Thymus (tissue), 14 donors: ENCODE data around the gene TRIM50. TPM values are rescaled to one million over a fixed set of nuclear protein-coding genes. Genes with fewer than 3 reads are reported as not detected.
"Not testable (repeated sequence)": the region's sequence is repeated elsewhere in the genome, so short reads cannot be mapped to it uniquely, and the experiment has no call there.

ENCODE experiments used
- DNase-seq, 9 donors: peaks; one replicate each; pipeline ENCODE4 v3.0.0-alpha.2; 2013; ENCODE audit warnings: low spot score in 9 of 9, low read depth in 6 of 9, missing footprints in 1 of 9
- H3K27ac ChIP-seq, 2 donors: one replicate each; pipeline ENCODE4 v1.5.1; 2013; ENCODE audit warnings: control low read depth in 1 of 2, low read depth in 1 of 2, low read length in 1 of 2, mild to moderate bottlenecking in 1 of 2, moderate library complexity in 1 of 2
- H3K27me3 ChIP-seq, 2 donors: one replicate each; pipeline ENCODE4 v1.5.1; 2013; ENCODE audit warnings: low read length in 1 of 2; ENCODE audit not compliant: control insufficient read depth in 2 of 2, insufficient read depth in 1 of 2
- H3K36me3 ChIP-seq, 2 donors: one replicate each; pipeline ENCODE4 v1.5.1; 2013; ENCODE audit warnings: low read length in 1 of 2, mild to moderate bottlenecking in 1 of 2, moderate library complexity in 1 of 2; ENCODE audit not compliant: control insufficient read depth in 2 of 2, insufficient read depth in 2 of 2
- H3K4me1 ChIP-seq, 2 donors: one replicate each; pipeline ENCODE4 v1.5.1; 2013; ENCODE audit warnings: low read length in 2 of 2; ENCODE audit not compliant: control insufficient read depth in 2 of 2, insufficient read depth in 2 of 2
- H3K4me3 ChIP-seq, 2 donors: one replicate each; pipeline ENCODE4 v1.5.1; 2013; ENCODE audit warnings: low read length in 2 of 2, control low read depth in 1 of 2, mild to moderate bottlenecking in 1 of 2
- H3K9me3 ChIP-seq, 2 donors: one replicate each; pipeline ENCODE4 v1.5.1; 2013; ENCODE audit warnings: low read length in 1 of 2, mild to moderate bottlenecking in 1 of 2; ENCODE audit not compliant: control insufficient read depth in 2 of 2, insufficient read depth in 1 of 2
- WGBS: extraction: QIAGEN DNeasy Blood & Tissue Kit; methylation state at CpG from one replicate; pipeline ENCODE4 v1.1.7; 2013; 5-methylcytosine and 5-hydroxymethylcytosine counted together
- long read RNA-seq, 10 donors: transcript quantifications; one replicate each; lab custom pipeline, GENCODE V29; 2026
- polyA plus RNA-seq: library from polyadenylated mRNA; stranded (reverse); fragments of 200-250 nt; gene quantifications from one replicate; pipeline ENCODE4 v1.2.3, GENCODE V29; 2013
- total RNA-seq: library from RNA; stranded (reverse); fragments of 120-200 nt; gene quantifications from one replicate; pipeline ENCODE4 v1.2.4, GENCODE V29; 2013
- donor health status: healthy.

Gene TRIM50
- total RNA-seq: 0.09 TPM
- 0.21 TPM for polyA plus RNA-seq
- long read RNA-seq, donor 1: 0 reads
- long read RNA-seq, donor 2: 0 reads
- long read RNA-seq, donor 3: 0 reads
- long read RNA-seq, donor 4: 0 reads
- long read RNA-seq, donor 5: 0 reads
- long read RNA-seq, donor 6: 0 reads
- long read RNA-seq, donor 7: 0 reads
- long read RNA-seq, donor 8: 0 reads
- long read RNA-seq, donor 9: 0 reads
- long read RNA-seq, donor 10: 0 reads

DNA sequence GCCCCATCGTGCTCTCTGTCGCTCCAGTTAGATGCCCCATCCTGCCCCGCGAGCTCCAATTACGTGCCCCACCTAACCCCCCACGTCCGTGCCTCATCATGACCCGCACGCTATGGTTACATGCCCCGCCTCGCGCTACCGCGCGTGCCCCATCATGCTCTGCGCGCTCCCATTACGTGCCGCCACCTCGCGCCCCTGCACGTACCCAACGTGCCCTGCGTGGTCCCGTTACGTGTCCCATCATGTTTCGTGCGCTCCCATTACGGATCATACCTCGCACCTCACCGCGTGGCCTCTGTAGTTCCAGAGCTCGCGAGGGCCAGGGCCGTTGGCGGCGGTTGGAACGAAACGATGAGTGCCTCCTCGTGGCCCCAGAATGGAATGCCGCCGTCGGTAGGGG is at the start of gene TRIM50, which contains the start of gene FKBP6:
Gene TRIM50, minus strand, starts transcription at position 161 of the 400 bp plus-strand sequence. CDS start 3,295 bp downstream, outside the sequence.
Gene FKBP6, plus strand, starts transcription at position 240 of the 400 bp plus-strand sequence. CDS start 268 bp downstream, outside the sequence.
- not testable (repeated sequence) for H3K4me3 ChIP-seq, H3K27me3 ChIP-seq, H3K27ac ChIP-seq, H3K9me3 ChIP-seq, H3K36me3 ChIP-seq, DNase-seq
- H3K4me1 ChIP-seq: peaks cover 6 to 11% of the 10 kb centered on the region in 2 donors
- WGBS: 97% methylated on average over 43 of the region's 43 CpGs

DNA sequence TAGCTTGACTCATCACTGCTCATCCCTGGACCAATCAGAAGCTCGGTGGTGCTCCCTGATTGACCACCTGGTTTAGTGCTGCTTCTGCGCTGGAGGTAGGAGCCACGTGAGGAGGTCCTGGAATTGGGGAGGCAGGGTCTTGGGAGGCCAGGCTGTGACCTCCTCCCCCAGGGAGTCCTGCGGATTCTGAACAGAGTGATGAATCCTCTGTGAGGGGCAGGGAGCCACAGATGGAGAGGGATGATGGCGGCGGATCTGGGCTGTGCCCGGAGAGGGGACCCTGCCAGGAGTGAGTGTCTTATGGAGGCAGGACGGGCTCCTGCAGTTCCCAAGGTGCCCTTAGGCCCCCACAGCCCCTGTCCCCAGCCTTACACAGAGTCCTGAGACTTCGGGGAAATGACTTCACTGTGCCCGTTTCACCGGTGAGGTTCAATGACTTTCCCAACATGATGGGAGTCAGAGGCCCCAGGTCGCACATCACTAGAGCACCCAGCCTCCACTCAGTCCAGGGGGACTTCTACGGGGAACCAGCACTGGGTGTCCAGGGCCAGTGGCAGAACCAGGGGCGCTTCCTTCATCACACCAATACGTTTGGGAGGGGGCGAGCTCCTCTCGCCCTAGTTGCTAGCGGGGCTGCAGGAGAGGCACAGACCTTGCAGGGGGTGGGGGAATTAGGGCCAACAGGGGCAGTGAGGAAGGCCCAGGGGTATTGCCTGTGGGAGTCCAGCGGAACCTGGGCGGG is 49.0 kb upstream of the TRIM50 start:
- 95% methylated on average over 20 of the region's 20 CpGs for WGBS
- no peak overlapping the region for H3K4me3 ChIP-seq
- no peaks in the 10 kb centered on the region for H3K36me3 ChIP-seq
- no peaks in the 10 kb centered on the region for H3K4me1 ChIP-seq
- H3K27me3 ChIP-seq: peaks cover 12 to 49% of the 10 kb centered on the region in 2 donors
- peaks cover 0 to 3% of the 10 kb centered on the region in 2 donors for H3K9me3 ChIP-seq
- no peak for DNase-seq
- no peak overlapping the region for H3K27ac ChIP-seq

DNA sequence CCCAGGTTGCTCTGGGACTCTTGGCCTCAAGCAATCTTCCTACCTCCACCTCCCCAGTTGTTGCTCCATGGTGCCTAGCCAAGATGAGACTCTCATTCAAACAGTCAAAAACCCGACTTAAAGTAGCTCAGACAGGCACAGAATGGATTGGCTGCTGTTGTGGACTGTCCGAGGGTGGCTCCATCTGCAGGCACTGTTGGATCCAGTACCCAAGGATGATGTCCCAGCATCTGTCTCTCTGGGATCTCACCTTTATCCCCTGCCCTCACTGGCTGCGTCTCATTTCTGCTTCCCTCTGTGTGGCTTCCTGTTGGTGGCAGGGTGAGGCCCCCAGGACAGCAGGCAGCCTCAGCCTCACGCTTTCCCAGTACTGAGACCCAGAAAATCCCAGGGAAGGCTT is 48.4 kb upstream of the TRIM50 start:
- not testable (repeated sequence) for H3K27ac ChIP-seq, H3K4me3 ChIP-seq, H3K9me3 ChIP-seq, H3K4me1 ChIP-seq, DNase-seq, H3K36me3 ChIP-seq
- WGBS: 65% methylated on average over 4 of the region's 4 CpGs
- H3K27me3 ChIP-seq: peaks cover 12 to 46% of the 10 kb centered on the region in 2 donors

DNA sequence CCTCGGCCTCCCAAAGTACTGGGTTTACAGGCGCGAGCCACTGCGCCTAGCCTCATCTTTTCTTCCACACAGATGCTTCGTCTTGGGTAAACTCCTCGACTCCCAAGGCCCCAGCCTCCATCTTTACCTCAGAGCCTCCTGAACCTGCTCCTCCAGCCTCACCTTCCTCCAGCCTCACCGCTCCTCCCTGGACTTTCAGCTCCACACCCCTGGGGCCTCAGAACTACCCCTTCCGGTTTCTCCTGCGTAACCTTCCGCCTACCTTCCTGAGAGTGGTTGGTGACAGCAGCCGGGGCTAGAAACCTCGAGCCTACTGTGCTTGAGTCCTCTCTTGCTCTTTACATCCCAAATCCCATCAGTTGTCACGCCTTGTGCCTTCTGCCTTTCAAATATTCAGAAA is 45.9 kb upstream of the TRIM50 start:
- Histone ChIP-seq H3K9me3 (peaks cover 0 to 3% of the 10 kb centered on the region in 2 donors), H3K27me3 (peaks cover 12 to 33% of the 10 kb centered on the region in 2 donors), H3K4me1 (peaks cover 0 to 6% of the 10 kb centered on the region in 2 donors), H3K4me3 (no peak overlapping the region), H3K27ac (no peak overlapping the region), H3K36me3 (no peaks in the 10 kb centered on the region)
- DNase-seq: no peak
- WGBS: 95% methylated on average over 13 of the region's 13 CpGs

DNA sequence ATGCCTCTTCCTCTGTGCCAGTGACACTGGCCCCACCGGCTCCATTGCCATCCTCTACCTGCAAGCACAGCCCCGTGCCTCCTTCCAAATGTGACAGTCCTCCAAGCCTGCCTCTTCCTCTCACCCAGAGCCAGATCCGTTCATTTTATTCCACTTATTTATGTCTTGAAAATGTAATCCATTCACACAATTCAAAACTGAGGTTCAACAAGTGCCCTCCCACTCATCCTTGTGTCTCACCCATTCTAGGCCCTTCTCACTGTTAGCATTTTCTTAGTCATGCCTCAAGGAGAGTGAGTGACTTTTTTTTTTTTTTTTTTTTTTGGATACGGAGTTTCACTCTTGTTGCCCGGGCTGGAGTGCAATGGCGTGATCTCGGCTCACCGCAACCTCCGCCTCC is 41.7 kb upstream of the TRIM50 start:
- 98% methylated on average over 9 of the region's 9 CpGs for WGBS
- Histone ChIP-seq H3K36me3 (no peaks in the 10 kb centered on the region), H3K27me3 (no peaks in the 10 kb centered on the region), H3K4me1 (peaks cover 6 to 26% of the 10 kb centered on the region in 2 donors), H3K9me3 (no peaks in the 10 kb centered on the region), H3K4me3 (no peak overlapping the region), H3K27ac (no peak overlapping the region)
- no peak for DNase-seq

DNA sequence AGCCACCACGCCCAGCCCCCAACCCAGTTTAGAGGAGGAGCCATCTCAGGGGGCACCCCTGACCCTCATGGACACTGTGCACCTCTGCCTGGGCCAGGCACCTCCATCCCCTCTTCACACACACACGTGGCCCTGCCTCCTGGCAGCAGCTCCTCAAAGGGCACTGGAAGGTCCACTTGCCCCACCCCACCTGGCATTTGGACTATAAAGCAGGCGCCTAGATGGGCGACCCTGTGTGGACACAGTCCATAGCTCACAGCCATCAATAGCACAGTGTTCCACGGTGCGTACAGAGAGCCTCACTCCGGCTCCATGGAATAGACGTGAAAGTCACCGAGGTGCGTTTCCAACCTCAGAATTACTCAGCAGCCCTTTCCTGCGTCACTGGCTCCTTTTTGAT is 41.1 kb upstream of the TRIM50 start:
- Histone ChIP-seq H3K4me1 (peaks cover 6 to 26% of the 10 kb centered on the region in 2 donors), H3K27ac (no peak overlapping the region), H3K9me3 (no peaks in the 10 kb centered on the region), H3K27me3 (no peaks in the 10 kb centered on the region), H3K36me3 (no peaks in the 10 kb centered on the region), H3K4me3 (no peak overlapping the region)
- no peak for DNase-seq
- WGBS: 97% methylated on average over 11 of the region's 11 CpGs

DNA sequence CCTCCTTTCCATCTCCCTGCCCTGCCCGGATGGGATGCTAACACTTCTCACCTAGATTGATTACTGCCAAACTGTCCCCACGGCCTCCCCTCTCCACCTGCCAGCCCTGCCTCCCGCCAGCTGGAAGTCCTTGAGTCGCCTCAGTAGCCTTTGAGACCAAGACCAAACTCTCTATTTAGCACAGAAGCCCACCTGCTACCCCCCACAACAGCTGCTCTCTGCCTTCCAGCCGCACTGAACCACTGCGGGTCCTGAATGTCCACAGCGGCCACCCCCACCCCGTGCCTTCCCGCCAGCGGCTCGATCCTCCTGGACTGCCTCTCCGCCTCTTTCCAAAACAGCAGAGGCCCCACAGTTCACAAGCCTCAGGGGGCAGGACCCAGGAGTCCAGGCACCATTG is 39.1 kb upstream of the TRIM50 start:
- Histone ChIP-seq H3K36me3 (no peaks in the 10 kb centered on the region), H3K4me1 (peaks cover 6 to 26% of the 10 kb centered on the region in 2 donors), H3K27ac (no peak overlapping the region), H3K27me3 (no peaks in the 10 kb centered on the region), H3K4me3 (no peak overlapping the region), H3K9me3 (no peaks in the 10 kb centered on the region)
- no peak for DNase-seq
- 90% methylated on average over 12 of the region's 12 CpGs for WGBS

DNA sequence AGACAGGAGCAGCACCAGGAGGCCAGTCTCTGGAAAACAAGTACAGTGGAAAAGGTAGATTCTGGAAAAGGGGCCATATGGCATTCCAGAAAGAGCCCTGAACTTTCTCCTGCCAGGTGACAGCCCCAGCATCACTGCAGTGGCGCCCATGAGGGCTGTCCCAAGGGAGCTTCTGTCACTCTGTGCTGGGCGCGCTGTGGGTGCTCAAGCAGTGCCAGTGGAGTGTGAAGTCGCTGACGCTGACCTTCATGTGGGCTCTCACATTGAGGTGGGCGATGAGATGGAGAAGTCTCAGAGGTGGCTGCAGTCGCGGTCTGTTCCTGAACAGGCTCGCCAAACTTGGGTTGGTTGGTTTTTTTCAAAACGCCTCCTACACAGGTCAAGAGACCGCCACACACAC is 38.2 kb upstream of the TRIM50 start:
- no peaks in the 10 kb centered on the region for H3K9me3 ChIP-seq
- no peak overlapping the region for H3K4me3 ChIP-seq
- no peaks in the 10 kb centered on the region for H3K36me3 ChIP-seq
- H3K4me1 ChIP-seq: peaks cover 6 to 26% of the 10 kb centered on the region in 2 donors
- no peak for DNase-seq
- WGBS: 94% methylated on average over 11 of the region's 11 CpGs
- no peaks in the 10 kb centered on the region for H3K27me3 ChIP-seq
- no peak overlapping the region for H3K27ac ChIP-seq

DNA sequence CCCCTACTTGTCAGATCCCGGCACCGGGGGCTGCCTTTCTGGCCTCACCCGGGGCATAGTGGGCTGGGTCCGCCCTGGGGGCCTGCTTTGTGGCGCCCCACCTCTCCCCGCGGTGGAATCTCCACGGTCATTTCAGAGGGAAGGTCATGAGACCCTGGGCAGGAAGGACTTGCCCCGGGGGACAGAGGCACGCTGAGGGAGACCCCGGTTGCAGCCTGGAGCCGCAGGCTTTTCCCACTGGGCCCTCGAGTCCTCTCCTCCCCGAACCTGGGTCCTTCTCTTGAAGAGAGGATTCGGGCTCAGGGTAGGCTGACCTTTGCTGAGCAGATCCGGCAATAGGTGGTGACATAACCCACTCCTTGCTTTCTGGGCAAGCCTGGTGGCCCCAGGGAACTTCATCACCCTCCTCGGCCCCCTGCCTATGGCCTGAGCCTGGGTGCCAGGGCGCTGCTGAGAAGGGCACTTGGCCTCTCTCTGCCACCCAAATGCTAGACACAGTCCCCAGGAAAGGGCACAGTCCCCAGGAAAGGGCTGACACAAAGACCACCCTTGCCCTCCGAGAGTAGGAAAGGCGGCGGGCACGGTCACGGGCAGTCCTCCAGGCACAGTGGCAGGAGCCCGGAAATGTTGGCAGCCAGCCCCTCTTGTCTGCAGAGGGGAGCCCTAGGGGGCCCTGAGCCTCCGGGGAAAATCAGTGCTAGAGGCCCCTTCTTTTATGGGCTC is 36.3 kb upstream of the TRIM50 start:
- Histone ChIP-seq H3K27ac (no peak overlapping the region), H3K27me3 (no peaks in the 10 kb centered on the region), H3K36me3 (no peaks in the 10 kb centered on the region), H3K4me3 (no peak overlapping the region), H3K9me3 (peaks cover 0 to 6% of the 10 kb centered on the region in 2 donors), H3K4me1 (peaks cover 6 to 24% of the 10 kb centered on the region in 2 donors)
- no peak for DNase-seq
- 91% methylated on average over 25 of the region's 25 CpGs for WGBS
